Testis (tissue), 3 donors: ENCODE measurements around the gene TBC1D23. TPM values are rescaled to one million over a fixed set of nuclear protein-coding genes. Genes with fewer than 3 reads are reported as not detected.

Source experiments
- DNase-seq: peaks from one replicate; pipeline ENCODE4 v3.0.0-alpha.2; 2019
- H3K27ac ChIP-seq, 2 donors: fragments of 200-600 bp; sonication (generic); one replicate each; pipeline ENCODE4 v1.5.1; 2019
- H3K27me3 ChIP-seq: fragments of 200-600 bp; sonication (generic); one replicate; pipeline ENCODE4 v1.5.1; 2019
- H3K36me3 ChIP-seq: fragments of 200-600 bp; sonication (generic); one replicate; pipeline ENCODE4 v1.5.1; 2017; ENCODE audit warnings: low read depth; ENCODE audit errors: missing control alignments
- H3K4me1 ChIP-seq: fragments of 200-600 bp; sonication (generic); one replicate; pipeline ENCODE4 v1.5.1; 2019
- H3K4me3 ChIP-seq, 2 donors: fragments of 200-600 bp; sonication (generic); one replicate each; pipeline ENCODE4 v1.5.1; 2017 to 2019
- H3K9me3 ChIP-seq: fragments of 200-600 bp; sonication (generic); one replicate; pipeline ENCODE4 v1.5.1; 2017
- CTCF ChIP-seq, 3 experiments: fragments of 450-650 bp in 2 of 3; fragments of 200-600 bp in 1 of 3; sonication (generic) in 1 of 3; IDR thresholded peaks; one replicate each; pipeline ENCODE4 v1.5.1; 2016 to 2019; ENCODE audit warnings: antibody characterized with exemption in 3 of 3, mild to moderate bottlenecking in 2 of 3, moderate library complexity in 1 of 3
- POLR2A ChIP-seq: fragments of 450-650 bp; IDR thresholded peaks from one replicate; pipeline ENCODE4 v1.6.1; 2017; ENCODE audit warnings: antibody characterized with exemption, mild to moderate bottlenecking, moderate library complexity
- WGBS, 2 donors: methylation state at CpG; one replicate each; pipeline ENCODE4 v1.1.5; 2018; 5-methylcytosine and 5-hydroxymethylcytosine counted together
- intact Hi-C: fragments of 100-400 bp; cut with DNase I; formaldehyde crosslinking; loops from one replicate; pipeline ENCODE4 v1.15.1; 2023; ENCODE audit warnings: low total_unique reads
- polyA plus RNA-seq: library from polyadenylated mRNA; stranded (reverse); fragments of 350-450 nt; fragmentation: Illumina TruSeq; extraction: RNeasy Lipid Tissue Mini Kit (QIAGEN cat#74804); gene quantifications from one replicate; pipeline ENCODE4 v1.2.3, GENCODE V29; 2014; ENCODE audit warnings: low read depth, low replicate concordance; ENCODE audit not compliant: insufficient read depth
- total RNA-seq, 2 donors: library from RNA; depleted of rRNA; stranded (reverse); fragments of >200 nt; gene quantifications; one replicate each; pipeline ENCODE4 v1.2.3, GENCODE V29; 2016

The TBC1D23 gene
- total and polyA plus RNA-seq, 3 donors from 2014 or later, result 20.6 to 35.6 (median 28.7) TPM

DNA sequence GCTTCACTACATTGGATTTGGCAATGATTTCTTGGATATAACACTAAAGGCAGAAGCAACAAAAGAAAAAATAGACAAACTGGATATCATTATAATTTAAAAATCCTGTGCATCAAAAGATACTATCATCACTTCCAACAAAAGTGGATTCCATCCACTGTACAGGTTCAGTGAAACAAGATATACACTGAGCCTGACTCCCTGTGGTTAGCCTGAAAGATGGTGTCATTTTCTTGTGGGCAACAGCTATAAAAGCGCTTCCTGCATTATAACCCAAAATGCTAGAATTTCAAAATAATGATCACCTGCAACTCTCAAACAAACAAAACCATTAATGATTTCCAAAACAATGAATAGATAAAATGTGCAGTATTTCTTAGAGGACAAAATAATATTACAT is 39.6 kb upstream of the TBC1D23 start:
- no peak overlapping the region for H3K4me3 ChIP-seq
- intact Hi-C loops, result no loop called here
- H3K27ac ChIP-seq, result no peak overlapping the region
- H3K4me1 ChIP-seq, result no peaks in the 10 kb centered on the region
- TF ChIP-seq CTCF (IDR thresholded peaks at IDR 0.05), result no peak
- TF ChIP-seq POLR2A, result no peak
- WGBS, 2 donors, result 83 to 86% methylated on average over 1 of the region's 1 CpG
- no peaks in the 10 kb centered on the region for H3K9me3 ChIP-seq
- no peaks in the 10 kb centered on the region for H3K27me3 ChIP-seq
- DNase-seq, result no peak
- H3K36me3 ChIP-seq, result no peaks in the 10 kb centered on the region

DNA sequence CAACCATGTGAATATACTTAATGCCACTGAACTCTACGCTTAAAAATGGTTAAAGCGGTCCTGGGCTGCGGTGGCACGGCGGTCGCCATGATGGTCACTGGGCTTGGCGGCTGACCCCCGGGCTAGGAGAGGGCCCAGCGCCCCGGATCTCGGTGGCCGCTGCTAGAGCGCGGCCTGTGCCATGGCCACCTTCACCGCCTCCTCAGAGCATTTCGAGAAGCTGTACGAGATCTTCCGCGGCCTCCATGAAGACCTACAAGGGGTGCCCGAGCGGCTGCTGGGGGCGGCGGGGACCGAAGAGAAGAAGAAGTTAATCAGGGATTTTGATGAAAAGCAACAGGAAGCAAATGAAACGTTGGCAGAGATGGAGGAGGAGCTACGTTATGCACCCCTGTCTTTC is 35.6 kb upstream of the TBC1D23 start:
- DNase-seq, result no peak
- 71 to 83% methylated on average over 26 of the region's 26 CpGs for WGBS, 2 donors
- TF ChIP-seq POLR2A (no peak), CTCF (IDR thresholded peaks at IDR 0.05) (no peak)
- Histone ChIP-seq H3K4me3 (peak overlapping the region; percentile 31 to 36), H3K4me1 (no peaks in the 10 kb centered on the region), H3K27me3 (no peaks in the 10 kb centered on the region), H3K9me3 (no peaks in the 10 kb centered on the region), H3K27ac (no peak overlapping the region), H3K36me3 (no peaks in the 10 kb centered on the region)
- intact Hi-C loops, result no loop called here

- H3K4me3 ChIP-seq, result peak overlapping the region in 1 of 2 donors; percentile 36
- DNase-seq, result no peak
- no peaks in the 10 kb centered on the region for H3K27me3 ChIP-seq
- H3K9me3 ChIP-seq, result no peaks in the 10 kb centered on the region
- no peak overlapping the region for H3K27ac ChIP-seq
- intact Hi-C loops, result no loop called here
- no peak for TF ChIP-seq POLR2A
- TF ChIP-seq CTCF (IDR thresholded peaks at IDR 0.05), result no peak
- WGBS, 2 donors, result 68 to 79% methylated on average over 8 of the region's 8 CpGs
- no peaks in the 10 kb centered on the region for H3K36me3 ChIP-seq
- H3K4me1 ChIP-seq, result no peaks in the 10 kb centered on the region
Observed at GRCh38 chr3:100225883-100226282, 34.9 kb upstream of the TBC1D23 start.

DNA sequence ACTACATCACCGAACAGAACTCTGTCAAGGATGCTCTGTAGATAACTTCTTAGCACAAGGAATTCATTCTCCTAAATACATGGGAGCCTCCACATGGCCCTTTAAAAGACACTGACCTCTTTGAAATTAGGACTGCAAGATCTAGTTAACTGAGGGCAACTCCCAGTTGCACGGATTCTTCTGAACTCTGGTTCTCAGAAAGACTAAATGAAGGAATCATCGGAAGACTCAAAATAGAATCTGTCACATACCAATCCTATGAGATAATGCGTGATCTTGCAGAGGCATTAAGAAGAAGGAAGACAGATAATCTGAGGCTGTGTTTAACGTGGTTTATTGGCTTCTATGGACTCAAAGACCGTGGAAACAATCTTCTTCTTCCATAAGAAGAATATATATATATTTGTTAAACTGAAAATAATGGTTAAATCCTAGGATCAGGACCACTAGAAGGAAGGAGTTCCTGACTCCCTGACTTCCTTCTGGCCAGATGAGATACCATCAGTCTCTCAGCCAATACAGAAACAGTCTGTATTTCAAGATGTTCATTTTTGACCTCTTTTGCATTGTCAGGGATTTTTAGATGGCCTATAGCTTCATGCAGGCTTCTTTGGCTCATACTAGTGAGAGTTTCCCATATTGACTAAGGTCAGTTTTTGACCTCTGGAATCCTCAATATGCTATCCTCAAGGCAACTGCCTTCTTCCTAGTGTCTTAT is 33.9 kb upstream of the TBC1D23 start:
- no peak overlapping the region for H3K27ac ChIP-seq
- no peak for DNase-seq
- H3K9me3 ChIP-seq, result no peaks in the 10 kb centered on the region
- TF ChIP-seq POLR2A (no peak), CTCF (IDR thresholded peaks at IDR 0.05) (no peak)
- H3K4me3 ChIP-seq, result no peak overlapping the region
- no peaks in the 10 kb centered on the region for H3K27me3 ChIP-seq
- no peaks in the 10 kb centered on the region for H3K36me3 ChIP-seq
- WGBS, 2 donors, result 47 to 48% methylated on average over 6 of the region's 6 CpGs
- intact Hi-C loops, result no loop called here
- no peaks in the 10 kb centered on the region for H3K4me1 ChIP-seq

DNA sequence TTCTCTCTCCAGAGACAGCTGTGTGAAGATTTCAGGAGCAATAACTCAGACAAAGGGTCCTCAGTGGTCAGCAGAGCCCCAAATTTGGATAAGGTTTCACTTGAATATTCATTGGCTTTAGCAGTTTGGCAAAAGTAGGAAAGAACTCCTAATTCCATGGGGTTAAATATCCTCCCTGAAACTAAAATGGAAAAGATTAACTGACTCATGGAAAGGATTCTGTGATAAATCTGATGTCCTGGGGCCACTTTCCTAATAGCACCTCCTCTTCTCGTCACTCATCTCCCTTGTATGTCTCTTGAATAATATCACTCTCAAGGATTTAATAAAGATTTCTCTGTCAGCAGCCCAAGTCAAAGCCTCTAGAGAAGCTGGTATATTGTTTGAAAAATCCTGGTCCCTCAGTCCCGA is 33.3 kb upstream of the TBC1D23 start:
- Histone ChIP-seq H3K4me3 (no peak overlapping the region), H3K9me3 (no peaks in the 10 kb centered on the region), H3K4me1 (no peaks in the 10 kb centered on the region), H3K27ac (no peak overlapping the region), H3K36me3 (no peaks in the 10 kb centered on the region), H3K27me3 (no peaks in the 10 kb centered on the region)
- no peak for DNase-seq
- 85 to 92% methylated on average over 2 of the region's 2 CpGs for WGBS, 2 donors
- intact Hi-C loops, result no loop called here
- no peak for TF ChIP-seq CTCF (IDR thresholded peaks at IDR 0.05)
- no peak for TF ChIP-seq POLR2A
